ENCODE data around the gene CIROP.

The CIROP gene

GRCh38 chr14:23066368-23066767 lies 38.4 kb downstream of the CIROP start:
- no peak for DNase-seq

- no peak for DNase-seq
These were observed 41.2 kb downstream of the CIROP start for GRCh38 chr14:23063601-23064000.

GRCh38 chr14:23062002-23062401 lies 42.8 kb downstream of the CIROP start:
- DNase-seq = no peak

- DNase-seq = no peak
These were observed 44.1 kb downstream of the CIROP start for GRCh38 chr14:23060536-23061260.

GRCh38 chr14:23058654-23059504 lies 45.9 kb downstream of the CIROP start:
- DNase-seq = no peak

- no peak for DNase-seq
These were observed 46.8 kb downstream of the CIROP start for GRCh38 chr14:23057757-23058653.

GRCh38 chr14:23056956-23057756 lies 47.6 kb downstream of the CIROP start, which contains the start of gene CDH24:
TSS of gene CDH24 (minus strand) at chr14:23057520. CDS start at chr14:23055733, 1,787 bp downstream.
- DNase-seq = no peak

GRCh38 chr14:23056145-23056955 lies 48.4 kb downstream of the CIROP start:
- no peak for DNase-seq

- no peak for DNase-seq
These were observed 49.1 kb downstream of the CIROP start for GRCh38 chr14:23055621-23056144.

- no peak for DNase-seq
These were observed 49.6 kb downstream of the CIROP start for GRCh38 chr14:23055147-23055550.

GRCh38 chr14:23054000-23054811 lies 50.6 kb downstream of the CIROP start:
- no peak for DNase-seq

GRCh38 chr14:23053426-23053825 lies 51.4 kb downstream of the CIROP start:
- no peak for DNase-seq

GRCh38 chr14:23052671-23053070 lies 52.1 kb downstream of the CIROP start:
- DNase-seq = no peak

- no peak for DNase-seq
These were observed 52.6 kb downstream of the CIROP start for GRCh38 chr14:23052182-23052623.

- no peak for DNase-seq
These were observed 53.4 kb downstream of the CIROP start for GRCh38 chr14:23051141-23052057.
